HepG2 (cell line): ENCODE measurements around the gene ELFN1.

ENCODE experiments used
- EZH2 ChIP-seq: conservative IDR thresholded peaks from 2 replicates; pipeline ENCODE4 v1.6.1; 2012; ENCODE audit warnings: mild to moderate bottlenecking, low read depth, low read length, moderate library complexity
- MAFF ChIP-seq: IDR thresholded peaks from 2 replicates; pipeline ENCODE4 v1.6.1; 2011; ENCODE audit warnings: low read depth, low read length, improper control_type of control experiment
- MZF1 ChIP-seq: sonication (generic); formaldehyde crosslinking; IDR thresholded peaks from 2 replicates; pipeline ENCODE4 v1.8.1; 2023; ENCODE audit warnings: mild to moderate bottlenecking, missing genetic modification reagents, borderline replicate concordance
- ZFX ChIP-seq: sonication (generic); formaldehyde crosslinking; IDR thresholded peaks from 2 replicates; pipeline ENCODE4 v1.4.0; 2020; ENCODE audit warnings: mild to moderate bottlenecking, low read depth, missing genetic modification reagents, moderate library complexity
- TF ChIP-seq, protein P1 (sequence below): sonication (generic); formaldehyde crosslinking; conservative IDR thresholded peaks from 2 replicates; pipeline ENCODE4 v1.5.0; 2020; ENCODE audit warnings: missing genetic modification reagents

GRCh38 chr7:1623810-1624209, 46.3 kb upstream of the ELFN1 start:
- TF ChIP-seq MZF1 (CRISPR knock-in tag) = no peak
- TF ChIP-seq, protein P1, sequence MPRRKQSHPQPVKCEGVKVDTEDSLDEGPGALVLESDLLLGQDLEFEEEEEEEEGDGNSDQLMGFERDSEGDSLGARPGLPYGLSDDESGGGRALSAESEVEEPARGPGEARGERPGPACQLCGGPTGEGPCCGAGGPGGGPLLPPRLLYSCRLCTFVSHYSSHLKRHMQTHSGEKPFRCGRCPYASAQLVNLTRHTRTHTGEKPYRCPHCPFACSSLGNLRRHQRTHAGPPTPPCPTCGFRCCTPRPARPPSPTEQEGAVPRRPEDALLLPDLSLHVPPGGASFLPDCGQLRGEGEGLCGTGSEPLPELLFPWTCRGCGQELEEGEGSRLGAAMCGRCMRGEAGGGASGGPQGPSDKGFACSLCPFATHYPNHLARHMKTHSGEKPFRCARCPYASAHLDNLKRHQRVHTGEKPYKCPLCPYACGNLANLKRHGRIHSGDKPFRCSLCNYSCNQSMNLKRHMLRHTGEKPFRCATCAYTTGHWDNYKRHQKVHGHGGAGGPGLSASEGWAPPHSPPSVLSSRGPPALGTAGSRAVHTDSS (CRISPR knock-in tag) = no peak
- no peak for TF ChIP-seq ZFX (CRISPR knock-in tag)
- TF ChIP-seq MAFF = no peak
- no peak for TF ChIP-seq EZH2
